ENCODE results near the gene TDRD1.

Gene TDRD1

DNA sequence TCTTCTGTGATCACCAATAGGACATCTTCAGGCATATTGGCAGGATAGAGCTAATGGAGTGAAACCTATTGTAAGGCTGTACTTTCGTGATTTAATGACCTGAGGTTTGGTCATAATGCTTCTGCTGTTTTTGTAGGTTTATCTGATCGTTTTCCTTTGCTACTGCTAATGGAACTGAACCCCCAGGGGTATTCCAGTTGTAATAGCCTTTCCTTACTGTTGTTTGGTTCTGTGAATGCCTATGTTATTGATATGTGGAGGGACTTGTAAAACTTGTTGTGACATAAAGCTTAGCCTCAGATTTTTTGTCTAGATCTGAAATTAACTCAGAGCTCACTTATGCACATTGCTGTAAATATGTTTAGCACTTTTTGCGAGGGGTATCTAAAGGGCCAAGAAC, 49.0 kb downstream of the TDRD1 start:
- no peak for ATAC-seq

DNA sequence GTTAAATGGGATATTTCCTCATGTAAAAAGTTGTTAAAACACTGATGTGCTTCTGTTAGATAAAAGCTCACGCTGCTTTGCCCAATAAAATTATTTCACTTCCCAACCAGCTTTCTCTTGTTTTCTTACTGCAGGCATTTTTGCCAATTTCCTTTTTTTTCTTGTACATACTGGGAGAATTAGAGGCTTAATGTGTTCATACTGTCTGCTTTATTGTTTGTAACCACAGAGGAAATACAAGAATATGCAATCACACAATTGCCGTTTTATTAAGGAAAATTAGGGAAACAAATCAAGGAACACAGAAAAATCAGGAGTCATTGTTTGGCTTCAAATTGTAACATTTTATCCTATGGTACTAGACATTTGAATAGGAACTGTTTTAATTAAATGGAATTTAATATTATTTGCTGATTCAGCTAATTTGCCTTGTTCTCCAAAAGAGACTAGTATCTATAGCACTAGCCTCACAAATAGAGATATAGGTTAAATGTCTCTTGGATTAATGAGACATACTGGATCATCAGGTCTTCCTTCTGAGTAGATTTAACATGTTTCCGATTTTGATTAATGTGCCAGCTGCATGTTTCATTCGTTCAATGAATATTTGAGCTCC, 53.5 kb downstream of the TDRD1 start:
- no peak for ATAC-seq
- TF ChIP-seq, protein P1, sequence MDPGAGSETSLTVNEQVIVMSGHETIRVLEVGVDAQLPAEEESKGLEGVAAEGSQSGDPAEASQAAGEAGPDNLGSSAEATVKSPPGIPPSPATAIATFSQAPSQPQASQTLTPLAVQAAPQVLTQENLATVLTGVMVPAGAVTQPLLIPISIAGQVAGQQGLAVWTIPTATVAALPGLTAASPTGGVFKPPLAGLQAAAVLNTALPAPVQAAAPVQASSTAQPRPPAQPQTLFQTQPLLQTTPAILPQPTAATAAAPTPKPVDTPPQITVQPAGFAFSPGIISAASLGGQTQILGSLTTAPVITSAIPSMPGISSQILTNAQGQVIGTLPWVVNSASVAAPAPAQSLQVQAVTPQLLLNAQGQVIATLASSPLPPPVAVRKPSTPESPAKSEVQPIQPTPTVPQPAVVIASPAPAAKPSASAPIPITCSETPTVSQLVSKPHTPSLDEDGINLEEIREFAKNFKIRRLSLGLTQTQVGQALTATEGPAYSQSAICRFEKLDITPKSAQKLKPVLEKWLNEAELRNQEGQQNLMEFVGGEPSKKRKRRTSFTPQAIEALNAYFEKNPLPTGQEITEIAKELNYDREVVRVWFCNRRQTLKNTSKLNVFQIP (CRISPR knock-in tag; IDR thresholded peaks at IDR 0.05; ENCODE audit: borderline replicate concordance, low read depth), result no peak
- TF ChIP-seq, protein P2, sequence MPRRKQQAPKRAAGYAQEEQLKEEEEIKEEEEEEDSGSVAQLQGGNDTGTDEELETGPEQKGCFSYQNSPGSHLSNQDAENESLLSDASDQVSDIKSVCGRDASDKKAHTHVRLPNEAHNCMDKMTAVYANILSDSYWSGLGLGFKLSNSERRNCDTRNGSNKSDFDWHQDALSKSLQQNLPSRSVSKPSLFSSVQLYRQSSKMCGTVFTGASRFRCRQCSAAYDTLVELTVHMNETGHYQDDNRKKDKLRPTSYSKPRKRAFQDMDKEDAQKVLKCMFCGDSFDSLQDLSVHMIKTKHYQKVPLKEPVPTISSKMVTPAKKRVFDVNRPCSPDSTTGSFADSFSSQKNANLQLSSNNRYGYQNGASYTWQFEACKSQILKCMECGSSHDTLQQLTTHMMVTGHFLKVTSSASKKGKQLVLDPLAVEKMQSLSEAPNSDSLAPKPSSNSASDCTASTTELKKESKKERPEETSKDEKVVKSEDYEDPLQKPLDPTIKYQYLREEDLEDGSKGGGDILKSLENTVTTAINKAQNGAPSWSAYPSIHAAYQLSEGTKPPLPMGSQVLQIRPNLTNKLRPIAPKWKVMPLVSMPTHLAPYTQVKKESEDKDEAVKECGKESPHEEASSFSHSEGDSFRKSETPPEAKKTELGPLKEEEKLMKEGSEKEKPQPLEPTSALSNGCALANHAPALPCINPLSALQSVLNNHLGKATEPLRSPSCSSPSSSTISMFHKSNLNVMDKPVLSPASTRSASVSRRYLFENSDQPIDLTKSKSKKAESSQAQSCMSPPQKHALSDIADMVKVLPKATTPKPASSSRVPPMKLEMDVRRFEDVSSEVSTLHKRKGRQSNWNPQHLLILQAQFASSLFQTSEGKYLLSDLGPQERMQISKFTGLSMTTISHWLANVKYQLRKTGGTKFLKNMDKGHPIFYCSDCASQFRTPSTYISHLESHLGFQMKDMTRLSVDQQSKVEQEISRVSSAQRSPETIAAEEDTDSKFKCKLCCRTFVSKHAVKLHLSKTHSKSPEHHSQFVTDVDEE (CRISPR knock-in tag; IDR thresholded peaks at IDR 0.05), result no peak
- TF ChIP-seq, protein P3, sequence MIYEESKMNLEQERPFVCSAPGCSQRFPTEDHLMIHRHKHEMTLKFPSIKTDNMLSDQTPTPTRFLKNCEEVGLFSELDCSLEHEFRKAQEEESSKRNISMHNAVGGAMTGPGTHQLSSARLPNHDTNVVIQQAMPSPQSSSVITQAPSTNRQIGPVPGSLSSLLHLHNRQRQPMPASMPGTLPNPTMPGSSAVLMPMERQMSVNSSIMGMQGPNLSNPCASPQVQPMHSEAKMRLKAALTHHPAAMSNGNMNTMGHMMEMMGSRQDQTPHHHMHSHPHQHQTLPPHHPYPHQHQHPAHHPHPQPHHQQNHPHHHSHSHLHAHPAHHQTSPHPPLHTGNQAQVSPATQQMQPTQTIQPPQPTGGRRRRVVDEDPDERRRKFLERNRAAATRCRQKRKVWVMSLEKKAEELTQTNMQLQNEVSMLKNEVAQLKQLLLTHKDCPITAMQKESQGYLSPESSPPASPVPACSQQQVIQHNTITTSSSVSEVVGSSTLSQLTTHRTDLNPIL (CRISPR knock-in tag; IDR thresholded peaks at IDR 0.05; ENCODE audit: low read depth), result no peak
- no peak for TF ChIP-seq TCF4 (CRISPR knock-in tag; IDR thresholded peaks at IDR 0.05; ENCODE audit: borderline replicate concordance)
- no peak for TF ChIP-seq ZNF565 (CRISPR knock-in tag; conservative IDR thresholded peaks at IDR 0.05; ENCODE audit: low read depth)
- TF ChIP-seq ESRRG (CRISPR knock-in tag; IDR thresholded peaks at IDR 0.05), result no peak
- TF ChIP-seq, protein P4, sequence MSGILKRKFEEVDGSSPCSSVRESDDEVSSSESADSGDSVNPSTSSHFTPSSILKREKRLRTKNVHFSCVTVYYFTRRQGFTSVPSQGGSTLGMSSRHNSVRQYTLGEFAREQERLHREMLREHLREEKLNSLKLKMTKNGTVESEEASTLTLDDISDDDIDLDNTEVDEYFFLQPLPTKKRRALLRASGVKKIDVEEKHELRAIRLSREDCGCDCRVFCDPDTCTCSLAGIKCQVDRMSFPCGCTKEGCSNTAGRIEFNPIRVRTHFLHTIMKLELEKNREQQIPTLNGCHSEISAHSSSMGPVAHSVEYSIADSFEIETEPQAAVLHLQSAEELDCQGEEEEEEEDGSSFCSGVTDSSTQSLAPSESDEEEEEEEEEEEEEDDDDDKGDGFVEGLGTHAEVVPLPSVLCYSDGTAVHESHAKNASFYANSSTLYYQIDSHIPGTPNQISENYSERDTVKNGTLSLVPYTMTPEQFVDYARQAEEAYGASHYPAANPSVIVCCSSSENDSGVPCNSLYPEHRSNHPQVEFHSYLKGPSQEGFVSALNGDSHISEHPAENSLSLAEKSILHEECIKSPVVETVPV (CRISPR knock-in tag; IDR thresholded peaks at IDR 0.05), result no peak
- TF ChIP-seq, protein P5, sequence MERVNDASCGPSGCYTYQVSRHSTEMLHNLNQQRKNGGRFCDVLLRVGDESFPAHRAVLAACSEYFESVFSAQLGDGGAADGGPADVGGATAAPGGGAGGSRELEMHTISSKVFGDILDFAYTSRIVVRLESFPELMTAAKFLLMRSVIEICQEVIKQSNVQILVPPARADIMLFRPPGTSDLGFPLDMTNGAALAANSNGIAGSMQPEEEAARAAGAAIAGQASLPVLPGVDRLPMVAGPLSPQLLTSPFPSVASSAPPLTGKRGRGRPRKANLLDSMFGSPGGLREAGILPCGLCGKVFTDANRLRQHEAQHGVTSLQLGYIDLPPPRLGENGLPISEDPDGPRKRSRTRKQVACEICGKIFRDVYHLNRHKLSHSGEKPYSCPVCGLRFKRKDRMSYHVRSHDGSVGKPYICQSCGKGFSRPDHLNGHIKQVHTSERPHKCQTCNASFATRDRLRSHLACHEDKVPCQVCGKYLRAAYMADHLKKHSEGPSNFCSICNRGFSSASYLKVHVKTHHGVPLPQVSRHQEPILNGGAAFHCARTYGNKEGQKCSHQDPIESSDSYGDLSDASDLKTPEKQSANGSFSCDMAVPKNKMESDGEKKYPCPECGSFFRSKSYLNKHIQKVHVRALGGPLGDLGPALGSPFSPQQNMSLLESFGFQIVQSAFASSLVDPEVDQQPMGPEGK (CRISPR knock-in tag; IDR thresholded peaks at IDR 0.05; ENCODE audit: borderline replicate concordance), result no peak
- no peak for TF ChIP-seq SNAI2 (CRISPR knock-in tag; IDR thresholded peaks at IDR 0.05)
- TF ChIP-seq CSDC2 (CRISPR knock-in tag; IDR thresholded peaks at IDR 0.05), result no peak
- TF ChIP-seq ZC3H10 (CRISPR knock-in tag; IDR thresholded peaks at IDR 0.05), result no peak
- TF ChIP-seq RARB (CRISPR knock-in tag; IDR thresholded peaks at IDR 0.05), result no peak

More for the DNA sequence above, 49.0 kb downstream of the TDRD1 start:
- TF ChIP-seq ZFP30 (CRISPR knock-in tag; IDR thresholded peaks at IDR 0.05) (no peak), PPARA (CRISPR knock-in tag; IDR thresholded peaks at IDR 0.05; ENCODE audit: borderline replicate concordance) (no peak), ZC3H10 (CRISPR knock-in tag; IDR thresholded peaks at IDR 0.05) (no peak), RARB (CRISPR knock-in tag; IDR thresholded peaks at IDR 0.05) (no peak), SNAI2 (CRISPR knock-in tag; IDR thresholded peaks at IDR 0.05) (no peak), GLIS3 (CRISPR knock-in tag; IDR thresholded peaks at IDR 0.05) (no peak), ZNF70 (CRISPR knock-in tag; IDR thresholded peaks at IDR 0.05) (no peak), ESRRG (CRISPR knock-in tag; IDR thresholded peaks at IDR 0.05) (no peak), ZFP3 (CRISPR knock-in tag; IDR thresholded peaks at IDR 0.05) (no peak), ZNF565 (CRISPR knock-in tag; conservative IDR thresholded peaks at IDR 0.05; ENCODE audit: low read depth) (no peak)
- TF ChIP-seq, protein P5 (CRISPR knock-in tag; IDR thresholded peaks at IDR 0.05; ENCODE audit: borderline replicate concordance), result no peak
- TF ChIP-seq, protein P2 (CRISPR knock-in tag; IDR thresholded peaks at IDR 0.05), result no peak
- TF ChIP-seq, protein P4 (CRISPR knock-in tag; IDR thresholded peaks at IDR 0.05), result no peak
- TF ChIP-seq, protein P3 (CRISPR knock-in tag; IDR thresholded peaks at IDR 0.05; ENCODE audit: low read depth), result no peak

Measured in SK-N-SH treated with all-trans-retinoic acid at 6 μM for 48 hours (cell line).